Measurements from ENCODE around the gene COX4I1.

The COX4I1 gene

DNA sequence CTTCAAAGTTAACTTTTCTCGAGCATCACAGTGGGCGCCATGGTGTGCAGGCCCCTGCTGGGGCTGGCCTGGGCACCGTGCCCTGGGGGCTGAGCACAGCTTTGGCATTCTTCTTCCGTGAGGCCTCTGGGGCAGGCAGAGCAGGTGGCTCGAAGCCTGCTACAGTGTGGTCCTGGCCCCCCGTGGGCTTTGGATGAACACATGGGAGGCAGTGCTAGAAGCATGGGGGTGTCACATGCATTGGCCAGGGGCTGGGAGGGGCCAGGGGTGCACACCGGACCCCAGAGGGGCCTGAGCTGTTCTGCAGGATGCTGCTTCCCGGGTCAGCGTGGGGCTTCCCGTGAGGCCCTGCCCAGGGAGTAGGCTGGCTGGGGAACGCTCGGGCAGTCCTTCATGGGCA is 36.5 kb upstream of the COX4I1 start:
- H3K9me3 ChIP-seq (ENCODE audit: control insufficient read depth, insufficient read depth, low read depth, low read length): no peaks in the 10 kb centered on the region
- TF ChIP-seq ZIC2 (tag by site-specific recombination; IDR thresholded peaks at IDR 0.05) (peak; percentile 34; the same call in 1 of the 2 replicates), ZNF394 (tag by site-specific recombination; IDR thresholded peaks at IDR 0.05; ENCODE audit: borderline replicate concordance) (no peak)
- H3K4me3 ChIP-seq (ENCODE audit: low read depth, low read length): no peak overlapping the region
- no peak overlapping the region for H3K27ac ChIP-seq (ENCODE audit: extremely low read depth, low read depth, low read length)
- ChIA-PET CTCF (interaction anchor here (0.8 kb wide), 1 partner anchor 26 kb away, joined by 3 read pairs; no protein-coding TSS in a partner anchor), POLR2A (no interaction called here)
- no peaks in the 10 kb centered on the region for H3K4me1 ChIP-seq (ENCODE audit: control insufficient read depth, insufficient read depth, low read length)
- no peaks in the 10 kb centered on the region for H3K36me3 ChIP-seq (ENCODE audit: control insufficient read depth in 2 of 2, insufficient read depth in 1 of 2, low read length in 2 of 2)

DNA sequence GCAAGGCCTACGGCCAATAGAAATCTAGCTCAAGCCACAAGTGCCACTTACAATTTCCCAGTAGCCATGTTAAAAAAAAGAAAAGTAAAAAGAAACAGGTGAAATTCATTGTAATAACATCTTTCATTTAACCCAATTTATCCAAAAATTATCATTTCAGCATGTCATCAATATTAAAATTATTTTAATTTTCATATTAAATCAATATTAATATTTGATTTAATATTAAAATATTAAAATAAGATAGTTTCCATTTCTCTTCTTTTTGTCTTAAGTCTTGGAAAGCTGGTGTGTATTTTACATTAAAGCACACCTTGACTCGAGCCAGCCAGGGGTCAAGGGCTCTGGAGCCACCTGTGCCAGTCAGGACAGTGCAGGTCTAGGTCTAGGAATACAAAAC is 35.9 kb upstream of the COX4I1 start:
- H3K9me3 ChIP-seq (ENCODE audit: control insufficient read depth, insufficient read depth, low read depth, low read length): no peaks in the 10 kb centered on the region
- ChIA-PET CTCF (interaction anchor here (0.8 kb wide), 1 partner anchor 26 kb away, joined by 3 read pairs; no protein-coding TSS in a partner anchor), POLR2A (no interaction called here)
- H3K27ac ChIP-seq (ENCODE audit: extremely low read depth, low read depth, low read length): no peak overlapping the region
- H3K4me1 ChIP-seq (ENCODE audit: control insufficient read depth, insufficient read depth, low read length): no peaks in the 10 kb centered on the region
- TF ChIP-seq ZNF114 (tag by site-specific recombination; IDR thresholded peaks at IDR 0.05) (no peak), ZSCAN30 (tag by site-specific recombination; IDR thresholded peaks at IDR 0.05) (no peak), ZNF707 (tag by site-specific recombination; IDR thresholded peaks at IDR 0.05) (no peak), KLF1 (tag by site-specific recombination; IDR thresholded peaks at IDR 0.05) (no peak), ZNF791 (tag by site-specific recombination; IDR thresholded peaks at IDR 0.05) (no peak)
- TF ChIP-seq, protein P1, sequence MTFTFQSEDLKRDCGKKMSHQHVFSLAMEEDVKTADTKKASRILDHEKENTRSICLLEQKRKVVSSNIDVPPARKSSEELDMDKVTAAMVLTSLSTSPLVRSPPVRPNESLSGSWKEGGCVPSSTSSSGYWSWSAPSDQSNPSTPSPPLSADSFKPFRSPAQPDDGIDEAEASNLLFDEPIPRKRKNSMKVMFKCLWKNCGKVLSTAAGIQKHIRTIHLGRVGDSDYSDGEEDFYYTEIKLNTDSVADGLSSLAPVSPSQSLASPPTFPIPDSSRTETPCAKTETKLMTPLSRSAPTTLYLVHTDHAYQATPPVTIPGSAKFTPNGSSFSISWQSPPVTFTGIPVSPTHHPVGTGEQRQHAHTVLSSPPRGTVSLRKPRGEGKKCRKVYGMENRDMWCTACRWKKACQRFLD (tag by site-specific recombination; IDR thresholded peaks at IDR 0.05): no peak
- no peak overlapping the region for H3K4me3 ChIP-seq (ENCODE audit: low read depth, low read length)
- H3K36me3 ChIP-seq (ENCODE audit: control insufficient read depth in 2 of 2, insufficient read depth in 1 of 2, low read length in 2 of 2): no peaks in the 10 kb centered on the region

DNA sequence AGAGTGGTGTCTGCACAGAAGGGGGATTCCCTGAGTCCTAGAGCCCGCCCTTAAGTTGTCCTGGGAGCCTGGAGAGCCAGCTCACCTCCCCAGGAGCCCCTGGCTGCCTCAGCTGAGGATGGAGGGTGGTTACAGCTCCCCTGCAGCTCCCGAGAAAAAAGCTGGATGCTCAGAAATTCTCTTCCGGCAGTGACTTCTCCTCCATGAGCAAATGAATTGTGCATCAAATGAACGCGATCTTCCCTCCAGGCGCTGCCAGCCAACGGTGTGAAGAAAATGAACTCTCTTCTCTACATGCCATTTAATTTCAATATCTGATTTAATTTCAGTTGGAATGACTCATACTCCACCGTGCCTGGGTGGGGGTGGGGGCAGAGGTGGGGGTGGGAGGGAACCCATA is 34.3 kb upstream of the COX4I1 start:
- POLR2A ChIA-PET: no interaction called here
- Histone ChIP-seq H3K36me3 (ENCODE audit: control insufficient read depth in 2 of 2, insufficient read depth in 1 of 2, low read length in 2 of 2) (no peaks in the 10 kb centered on the region), H3K4me1 (ENCODE audit: control insufficient read depth, insufficient read depth, low read length) (no peaks in the 10 kb centered on the region), H3K4me3 (ENCODE audit: low read depth, low read length) (no peak overlapping the region), H3K9me3 (ENCODE audit: control insufficient read depth, insufficient read depth, low read depth, low read length) (no peaks in the 10 kb centered on the region), H3K27ac (ENCODE audit: extremely low read depth, low read depth, low read length) (no peak overlapping the region)
- CTCF ChIA-PET: no interaction called here
- TF ChIP-seq, protein P2, sequence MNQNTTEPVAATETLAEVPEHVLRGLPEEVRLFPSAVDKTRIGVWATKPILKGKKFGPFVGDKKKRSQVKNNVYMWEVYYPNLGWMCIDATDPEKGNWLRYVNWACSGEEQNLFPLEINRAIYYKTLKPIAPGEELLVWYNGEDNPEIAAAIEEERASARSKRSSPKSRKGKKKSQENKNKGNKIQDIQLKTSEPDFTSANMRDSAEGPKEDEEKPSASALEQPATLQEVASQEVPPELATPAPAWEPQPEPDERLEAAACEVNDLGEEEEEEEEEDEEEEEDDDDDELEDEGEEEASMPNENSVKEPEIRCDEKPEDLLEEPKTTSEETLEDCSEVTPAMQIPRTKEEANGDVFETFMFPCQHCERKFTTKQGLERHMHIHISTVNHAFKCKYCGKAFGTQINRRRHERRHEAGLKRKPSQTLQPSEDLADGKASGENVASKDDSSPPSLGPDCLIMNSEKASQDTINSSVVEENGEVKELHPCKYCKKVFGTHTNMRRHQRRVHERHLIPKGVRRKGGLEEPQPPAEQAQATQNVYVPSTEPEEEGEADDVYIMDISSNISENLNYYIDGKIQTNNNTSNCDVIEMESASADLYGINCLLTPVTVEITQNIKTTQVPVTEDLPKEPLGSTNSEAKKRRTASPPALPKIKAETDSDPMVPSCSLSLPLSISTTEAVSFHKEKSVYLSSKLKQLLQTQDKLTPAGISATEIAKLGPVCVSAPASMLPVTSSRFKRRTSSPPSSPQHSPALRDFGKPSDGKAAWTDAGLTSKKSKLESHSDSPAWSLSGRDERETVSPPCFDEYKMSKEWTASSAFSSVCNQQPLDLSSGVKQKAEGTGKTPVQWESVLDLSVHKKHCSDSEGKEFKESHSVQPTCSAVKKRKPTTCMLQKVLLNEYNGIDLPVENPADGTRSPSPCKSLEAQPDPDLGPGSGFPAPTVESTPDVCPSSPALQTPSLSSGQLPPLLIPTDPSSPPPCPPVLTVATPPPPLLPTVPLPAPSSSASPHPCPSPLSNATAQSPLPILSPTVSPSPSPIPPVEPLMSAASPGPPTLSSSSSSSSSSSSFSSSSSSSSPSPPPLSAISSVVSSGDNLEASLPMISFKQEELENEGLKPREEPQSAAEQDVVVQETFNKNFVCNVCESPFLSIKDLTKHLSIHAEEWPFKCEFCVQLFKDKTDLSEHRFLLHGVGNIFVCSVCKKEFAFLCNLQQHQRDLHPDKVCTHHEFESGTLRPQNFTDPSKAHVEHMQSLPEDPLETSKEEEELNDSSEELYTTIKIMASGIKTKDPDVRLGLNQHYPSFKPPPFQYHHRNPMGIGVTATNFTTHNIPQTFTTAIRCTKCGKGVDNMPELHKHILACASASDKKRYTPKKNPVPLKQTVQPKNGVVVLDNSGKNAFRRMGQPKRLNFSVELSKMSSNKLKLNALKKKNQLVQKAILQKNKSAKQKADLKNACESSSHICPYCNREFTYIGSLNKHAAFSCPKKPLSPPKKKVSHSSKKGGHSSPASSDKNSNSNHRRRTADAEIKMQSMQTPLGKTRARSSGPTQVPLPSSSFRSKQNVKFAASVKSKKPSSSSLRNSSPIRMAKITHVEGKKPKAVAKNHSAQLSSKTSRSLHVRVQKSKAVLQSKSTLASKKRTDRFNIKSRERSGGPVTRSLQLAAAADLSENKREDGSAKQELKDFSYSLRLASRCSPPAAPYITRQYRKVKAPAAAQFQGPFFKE (tag by site-specific recombination; IDR thresholded peaks at IDR 0.05; ENCODE audit: borderline replicate concordance): no peak
- TF ChIP-seq, protein P3, sequence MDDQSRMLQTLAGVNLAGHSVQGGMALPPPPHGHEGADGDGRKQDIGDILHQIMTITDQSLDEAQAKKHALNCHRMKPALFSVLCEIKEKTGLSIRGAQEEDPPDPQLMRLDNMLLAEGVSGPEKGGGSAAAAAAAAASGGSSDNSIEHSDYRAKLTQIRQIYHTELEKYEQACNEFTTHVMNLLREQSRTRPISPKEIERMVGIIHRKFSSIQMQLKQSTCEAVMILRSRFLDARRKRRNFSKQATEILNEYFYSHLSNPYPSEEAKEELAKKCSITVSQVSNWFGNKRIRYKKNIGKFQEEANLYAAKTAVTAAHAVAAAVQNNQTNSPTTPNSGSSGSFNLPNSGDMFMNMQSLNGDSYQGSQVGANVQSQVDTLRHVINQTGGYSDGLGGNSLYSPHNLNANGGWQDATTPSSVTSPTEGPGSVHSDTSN (CRISPR knock-in tag; IDR thresholded peaks at IDR 0.05): no peak
- TF ChIP-seq PRDM1 (tag by site-specific recombination; IDR thresholded peaks at IDR 0.05): no peak
- TF ChIP-seq SETDB1 (IDR thresholded peaks at IDR 0.05; ENCODE audit: insufficient read length, low read length): no peak
- TF ChIP-seq ZNF549 (tag by site-specific recombination; IDR thresholded peaks at IDR 0.05): no peak
- TF ChIP-seq, protein P4, sequence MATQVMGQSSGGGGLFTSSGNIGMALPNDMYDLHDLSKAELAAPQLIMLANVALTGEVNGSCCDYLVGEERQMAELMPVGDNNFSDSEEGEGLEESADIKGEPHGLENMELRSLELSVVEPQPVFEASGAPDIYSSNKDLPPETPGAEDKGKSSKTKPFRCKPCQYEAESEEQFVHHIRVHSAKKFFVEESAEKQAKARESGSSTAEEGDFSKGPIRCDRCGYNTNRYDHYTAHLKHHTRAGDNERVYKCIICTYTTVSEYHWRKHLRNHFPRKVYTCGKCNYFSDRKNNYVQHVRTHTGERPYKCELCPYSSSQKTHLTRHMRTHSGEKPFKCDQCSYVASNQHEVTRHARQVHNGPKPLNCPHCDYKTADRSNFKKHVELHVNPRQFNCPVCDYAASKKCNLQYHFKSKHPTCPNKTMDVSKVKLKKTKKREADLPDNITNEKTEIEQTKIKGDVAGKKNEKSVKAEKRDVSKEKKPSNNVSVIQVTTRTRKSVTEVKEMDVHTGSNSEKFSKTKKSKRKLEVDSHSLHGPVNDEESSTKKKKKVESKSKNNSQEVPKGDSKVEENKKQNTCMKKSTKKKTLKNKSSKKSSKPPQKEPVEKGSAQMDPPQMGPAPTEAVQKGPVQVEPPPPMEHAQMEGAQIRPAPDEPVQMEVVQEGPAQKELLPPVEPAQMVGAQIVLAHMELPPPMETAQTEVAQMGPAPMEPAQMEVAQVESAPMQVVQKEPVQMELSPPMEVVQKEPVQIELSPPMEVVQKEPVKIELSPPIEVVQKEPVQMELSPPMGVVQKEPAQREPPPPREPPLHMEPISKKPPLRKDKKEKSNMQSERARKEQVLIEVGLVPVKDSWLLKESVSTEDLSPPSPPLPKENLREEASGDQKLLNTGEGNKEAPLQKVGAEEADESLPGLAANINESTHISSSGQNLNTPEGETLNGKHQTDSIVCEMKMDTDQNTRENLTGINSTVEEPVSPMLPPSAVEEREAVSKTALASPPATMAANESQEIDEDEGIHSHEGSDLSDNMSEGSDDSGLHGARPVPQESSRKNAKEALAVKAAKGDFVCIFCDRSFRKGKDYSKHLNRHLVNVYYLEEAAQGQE (tag by site-specific recombination; IDR thresholded peaks at IDR 0.05): no peak
- no peak for TF ChIP-seq ZNF341 (tag by site-specific recombination; IDR thresholded peaks at IDR 0.05; ENCODE audit: low read depth)
- no peak for TF ChIP-seq ZNF621 (tag by site-specific recombination; IDR thresholded peaks at IDR 0.05)
- no peak for TF ChIP-seq ZNF585B (tag by site-specific recombination; IDR thresholded peaks at IDR 0.05)
- TF ChIP-seq OSR2 (tag by site-specific recombination; IDR thresholded peaks at IDR 0.05): no peak
- TF ChIP-seq ZSCAN23 (tag by site-specific recombination; IDR thresholded peaks at IDR 0.05): no peak
